DND-41 (cell line): ENCODE results near the gene KDM4F.
"Not testable (repeated sequence)": the region's sequence is repeated elsewhere in the genome, so short reads cannot be mapped to it uniquely, and the experiment has no call there.

ENCODE experiments used
- CTCF ChIP-seq: IDR thresholded peaks from 2 replicates; pipeline ENCODE4 v1.5.1; 2012; ENCODE audit warnings: borderline replicate concordance, low read length, moderate library complexity, mild to moderate bottlenecking; ENCODE audit not compliant: poor library complexity, severe bottlenecking; ENCODE audit errors: extremely low read depth
- EZH2 ChIP-seq: IDR thresholded peaks from 3 replicates; pipeline ENCODE4 v1.6.1; 2012; ENCODE audit warnings: borderline replicate concordance, low read depth, mild to moderate bottlenecking, moderate library complexity, low read length, inconsistent platforms; ENCODE audit not compliant: severe bottlenecking

GRCh38 chr11:95025594-95025993 is 23.6 kb upstream of the KDM4F start:
- not testable (repeated sequence) for TF ChIP-seq CTCF, EZH2
